Cortex of kidney (tissue), 1 donor: ENCODE measurements around the gene SMIM41.

Source experiments
- DNase-seq: peaks from one replicate; lab custom pipeline; 2025; lab: John Stamatoyannopoulos, UW

Gene SMIM41

GRCh38 chr12:52063082-52063924 is 16.2 kb upstream of the SMIM41 start:
- no peak for DNase-seq

- no peak for DNase-seq
Measured at GRCh38 chr12:52063981-52064649, 15.4 kb upstream of the SMIM41 start.

DNA sequence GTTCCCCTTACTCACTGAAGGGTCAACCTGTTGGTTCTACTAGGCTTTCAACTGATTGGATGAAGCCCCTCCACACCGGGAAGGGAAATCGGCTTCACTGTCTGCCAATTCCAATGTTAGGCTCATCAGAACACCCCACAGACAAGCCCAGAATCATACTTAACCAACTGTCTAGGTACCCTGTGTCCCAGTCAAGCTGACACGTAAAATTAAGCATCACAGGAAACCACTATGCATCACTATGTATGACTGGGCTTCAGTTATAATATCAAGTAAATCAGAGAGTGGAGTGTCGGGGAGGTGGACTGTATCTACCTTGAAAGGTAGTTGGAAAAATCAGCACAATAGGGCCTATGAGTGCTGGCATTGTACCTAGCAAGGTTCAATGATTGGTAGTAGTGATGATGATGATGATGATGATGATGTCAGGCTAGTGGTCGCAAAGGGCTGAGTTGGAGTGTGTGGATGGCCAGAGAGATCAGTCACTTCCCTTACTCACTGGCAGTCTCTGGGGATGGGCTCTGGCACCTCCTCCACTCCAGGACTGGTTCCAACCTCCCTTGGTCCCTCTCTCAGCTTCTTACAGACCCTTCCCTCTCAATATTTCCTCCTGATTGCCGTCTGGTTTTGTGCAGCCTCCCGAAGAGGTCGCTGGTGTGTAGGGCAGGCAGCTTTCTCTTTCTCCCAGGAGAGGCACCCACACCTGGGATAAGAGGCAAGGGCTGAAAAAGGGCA is 13.0 kb upstream of the SMIM41 start:
- DNase-seq = no peak

GRCh38 chr12:52067081-52067374 is 12.5 kb upstream of the SMIM41 start:
- no peak for DNase-seq

- no peak for DNase-seq
Measured at GRCh38 chr12:52069327-52070184, 9.9 kb upstream of the SMIM41 start, which contains the start of gene ATG101. TSS of gene ATG101 (plus strand) at chr12:52069978. CDS start at chr12:52073651, 3,673 bp downstream.

- no peak for DNase-seq
Measured at GRCh38 chr12:52070185-52070925, 9.1 kb upstream of the SMIM41 start.

DNA sequence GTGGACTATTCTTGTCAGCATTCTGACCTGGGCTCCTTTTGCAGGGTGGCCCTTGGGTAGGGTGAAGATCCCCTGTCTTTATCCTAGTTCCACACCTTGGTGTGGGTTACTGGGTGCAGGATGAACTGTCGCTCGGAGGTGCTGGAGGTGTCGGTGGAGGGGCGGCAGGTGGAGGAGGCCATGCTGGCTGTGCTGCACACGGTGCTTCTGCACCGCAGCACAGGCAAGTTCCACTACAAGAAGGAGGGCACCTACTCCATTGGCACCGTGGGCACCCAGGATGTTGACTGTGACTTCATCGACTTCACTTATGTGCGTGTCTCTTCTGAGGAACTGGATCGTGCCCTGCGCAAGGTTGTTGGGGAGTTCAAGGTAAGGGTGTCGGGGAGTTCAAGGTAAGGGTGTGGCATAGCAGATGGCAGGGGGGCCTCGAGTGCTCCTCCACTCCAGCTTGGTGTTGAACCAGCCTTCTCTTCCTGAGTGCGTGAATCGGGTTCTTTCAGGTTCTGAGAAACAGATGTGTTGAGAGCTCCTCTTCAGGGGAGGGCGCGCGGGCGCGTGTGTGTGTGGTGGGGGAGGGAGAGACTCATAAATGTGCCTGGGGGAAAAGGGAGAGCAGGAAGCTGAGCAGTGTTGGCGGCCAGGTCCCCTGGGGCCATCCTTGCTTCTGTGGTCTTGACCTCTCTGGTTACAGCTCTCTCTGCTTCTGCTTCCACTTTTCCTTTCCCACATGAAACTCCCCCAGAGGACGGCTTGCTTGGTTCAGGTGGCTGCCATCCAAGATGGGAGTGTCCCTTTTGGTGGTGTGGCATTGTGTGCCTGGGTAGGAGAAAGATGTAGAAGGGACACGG is 5.7 kb upstream of the SMIM41 start:
- DNase-seq = no peak

- no peak for DNase-seq
Measured at GRCh38 chr12:52074971-52075724, 4.4 kb upstream of the SMIM41 start.

GRCh38 chr12:52076811-52077210 is 2.7 kb upstream of the SMIM41 start:
- no peak for DNase-seq

- no peak for DNase-seq
Measured at GRCh38 chr12:52078276-52078675, 1.2 kb upstream of the SMIM41 start.

DNA sequence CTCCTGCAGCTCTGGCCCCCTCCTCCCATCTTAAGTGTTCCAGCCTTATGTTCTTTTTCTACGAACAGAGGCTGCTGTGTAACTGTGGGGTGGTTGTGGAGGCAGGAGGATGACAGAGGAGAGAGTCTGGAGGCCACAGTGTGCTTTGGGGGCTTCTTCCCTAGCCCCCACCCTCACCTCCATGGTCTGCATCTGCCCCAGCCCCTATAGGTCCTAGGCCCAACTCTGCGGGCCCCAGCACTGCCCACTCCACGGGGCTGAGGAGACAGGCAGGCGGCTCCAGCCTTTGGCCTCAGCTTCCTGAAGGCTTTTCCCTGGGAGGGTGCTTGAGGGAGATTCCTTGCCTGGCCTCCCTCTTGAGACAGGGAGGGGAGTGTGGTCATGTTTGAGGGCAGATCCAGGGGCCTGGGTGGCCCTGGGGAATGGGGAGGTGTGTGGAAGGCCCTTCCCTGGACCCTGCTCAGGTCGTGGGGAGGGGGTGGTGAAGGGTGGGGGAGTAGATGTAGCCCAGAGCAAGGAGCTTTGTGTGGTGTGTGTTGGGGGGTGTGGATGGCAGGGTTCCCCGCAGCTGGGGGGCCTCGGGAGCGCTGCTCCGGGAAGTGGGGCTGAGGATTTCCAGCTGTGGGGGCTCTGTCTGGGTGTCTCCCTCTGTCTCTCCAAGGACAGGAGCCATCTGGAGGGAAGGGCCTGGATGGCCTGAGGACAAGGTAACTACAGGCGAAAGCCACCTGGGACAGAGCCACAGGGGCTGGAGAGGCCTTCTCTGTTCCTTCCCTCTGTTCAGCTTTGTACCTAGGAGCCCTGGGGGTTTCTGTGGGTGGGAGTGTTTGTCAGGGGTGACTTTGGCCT is 1.1 kb downstream of the SMIM41 start:
- DNase-seq = no peak

DNA sequence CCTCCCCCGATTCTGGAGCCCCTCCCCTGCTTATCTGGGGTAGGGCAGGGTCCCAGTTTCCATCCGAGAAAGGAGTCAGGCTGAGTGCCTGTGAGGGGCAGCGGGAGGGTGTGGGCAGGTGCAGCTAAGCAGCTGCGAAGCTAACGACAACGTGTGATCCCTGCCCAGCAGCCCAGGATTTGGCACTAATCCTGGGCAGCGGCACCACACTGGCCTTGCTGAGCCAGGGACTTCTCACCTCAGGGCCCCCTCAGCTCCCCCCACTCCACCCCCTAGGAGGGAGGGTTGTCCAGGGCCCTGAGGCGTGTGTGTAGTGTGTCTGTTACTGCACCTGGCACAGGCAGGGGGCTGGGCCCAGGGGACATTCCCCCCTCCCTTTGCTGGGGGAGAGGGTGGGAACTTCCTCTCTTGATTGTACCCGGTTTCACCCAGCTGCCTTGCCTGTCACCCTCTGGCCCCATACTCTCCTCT is 1.8 kb downstream of the SMIM41 start:
- no peak for DNase-seq

GRCh38 chr12:52082026-52082668 is 2.6 kb downstream of the SMIM41 start:
- no peak for DNase-seq

DNA sequence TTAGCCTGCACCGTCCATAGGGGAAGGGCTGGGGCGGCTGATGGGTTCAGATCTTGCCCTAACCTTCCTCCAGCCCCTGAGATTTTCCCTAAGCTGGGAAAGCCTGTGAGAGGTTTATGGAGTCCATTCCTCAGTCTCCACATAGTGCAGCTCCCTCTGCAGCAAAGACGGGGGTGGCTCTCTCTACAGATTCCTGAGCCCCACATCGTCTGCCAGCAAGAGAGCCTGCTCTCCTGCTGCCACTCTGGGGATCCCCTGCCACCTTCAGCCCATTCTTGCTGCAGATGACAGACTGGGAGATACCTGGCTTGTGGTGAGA is 3.1 kb downstream of the SMIM41 start:
- no peak for DNase-seq

- no peak for DNase-seq
Measured at GRCh38 chr12:52082988-52083637, 3.6 kb downstream of the SMIM41 start.

GRCh38 chr12:52083638-52083996 is 4.1 kb downstream of the SMIM41 start:
- DNase-seq = no peak

DNA sequence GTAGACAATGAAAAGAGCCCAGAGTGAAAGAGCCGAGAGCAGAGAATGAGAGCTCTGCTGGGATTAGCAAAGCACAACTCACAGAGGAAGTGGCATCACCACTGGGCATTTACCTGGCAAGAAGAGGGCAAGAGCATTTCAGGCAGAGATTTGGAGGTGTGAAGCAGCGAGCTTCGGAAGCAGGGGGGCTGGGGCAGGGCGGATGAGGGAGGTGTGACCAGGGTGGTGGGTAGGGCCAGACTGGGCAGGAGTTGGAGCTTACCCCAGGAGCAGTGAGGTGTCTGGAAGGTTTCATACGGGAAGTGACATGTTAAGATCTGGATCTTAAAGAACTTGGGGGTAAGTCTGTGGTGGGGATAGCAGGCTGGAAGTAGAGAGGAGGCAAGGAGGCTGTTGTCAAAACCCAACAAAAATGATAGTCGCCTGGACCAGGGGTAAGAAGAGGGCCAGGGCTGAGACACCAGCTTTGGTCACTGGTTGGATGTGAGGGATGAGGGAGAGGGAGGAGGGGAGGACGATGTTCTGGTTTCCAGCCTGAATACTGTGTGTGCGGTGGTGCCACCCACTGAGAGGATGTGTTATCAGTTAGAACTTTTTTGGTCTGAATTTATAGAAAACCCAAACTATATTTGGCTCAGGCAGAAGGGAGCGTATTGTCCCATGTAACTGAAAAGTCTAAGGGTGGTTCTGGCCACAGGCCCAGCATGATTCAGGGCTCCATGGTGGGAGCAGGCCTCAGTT is 5.2 kb downstream of the SMIM41 start:
- DNase-seq = no peak
